ENCODE data around the gene NACC2. TPM values are rescaled to one million over a fixed set of nuclear protein-coding genes. Genes with fewer than 3 reads are reported as not detected.
A peak's percentile ranks its signal among the peaks of the same experiment; 100 is the strongest.

Gene NACC2
- total and polyA plus RNA-seq, 10 donors: 2.1 to 34.9 (median 23.7) TPM

DNA sequence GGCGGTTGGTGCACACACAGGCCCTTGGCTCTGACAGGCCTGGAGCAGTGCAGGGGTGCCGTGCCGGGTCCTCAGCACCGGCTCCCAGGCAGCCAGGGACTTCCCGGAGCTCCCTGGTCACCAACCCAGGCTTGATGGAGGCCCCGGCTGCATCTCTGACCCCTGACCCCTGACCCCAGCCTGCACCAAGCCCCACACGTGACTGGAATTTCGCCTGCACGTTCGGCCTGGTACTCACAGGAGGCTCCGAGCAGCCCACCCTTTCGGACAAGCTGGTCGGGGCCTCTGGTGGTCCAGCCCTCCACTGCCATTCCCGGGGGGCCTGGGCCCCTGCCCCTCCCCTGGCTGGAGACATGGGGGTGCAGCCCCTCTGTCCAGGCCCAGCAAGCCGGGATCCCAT lies 108.5 kb downstream of the NACC2 start:
- no peak for DNase-seq
- intact Hi-C loops (cut with DNase I; ENCODE audit: low total_unique reads): no loop called here
- TF ChIP-seq, protein P1, sequence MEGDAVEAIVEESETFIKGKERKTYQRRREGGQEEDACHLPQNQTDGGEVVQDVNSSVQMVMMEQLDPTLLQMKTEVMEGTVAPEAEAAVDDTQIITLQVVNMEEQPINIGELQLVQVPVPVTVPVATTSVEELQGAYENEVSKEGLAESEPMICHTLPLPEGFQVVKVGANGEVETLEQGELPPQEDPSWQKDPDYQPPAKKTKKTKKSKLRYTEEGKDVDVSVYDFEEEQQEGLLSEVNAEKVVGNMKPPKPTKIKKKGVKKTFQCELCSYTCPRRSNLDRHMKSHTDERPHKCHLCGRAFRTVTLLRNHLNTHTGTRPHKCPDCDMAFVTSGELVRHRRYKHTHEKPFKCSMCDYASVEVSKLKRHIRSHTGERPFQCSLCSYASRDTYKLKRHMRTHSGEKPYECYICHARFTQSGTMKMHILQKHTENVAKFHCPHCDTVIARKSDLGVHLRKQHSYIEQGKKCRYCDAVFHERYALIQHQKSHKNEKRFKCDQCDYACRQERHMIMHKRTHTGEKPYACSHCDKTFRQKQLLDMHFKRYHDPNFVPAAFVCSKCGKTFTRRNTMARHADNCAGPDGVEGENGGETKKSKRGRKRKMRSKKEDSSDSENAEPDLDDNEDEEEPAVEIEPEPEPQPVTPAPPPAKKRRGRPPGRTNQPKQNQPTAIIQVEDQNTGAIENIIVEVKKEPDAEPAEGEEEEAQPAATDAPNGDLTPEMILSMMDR (IDR thresholded peaks at IDR 0.05 in 8 of 11, conservative IDR thresholded peaks at IDR 0.05 in 3 of 11): no peak
- TF ChIP-seq POLR2A (IDR thresholded peaks at IDR 0.05) (no peak), POLR2AphosphoS5 (IDR thresholded peaks at IDR 0.05) (no peak)
- Histone ChIP-seq H3K27me3 (replicated peaks in 1 of 7) (peaks cover 0 to 56% (median 0%) of the 10 kb centered on the region in 7 donors), H3K4me3 (no peak overlapping the region), H3K9me3 (no peaks in the 10 kb centered on the region), H3K27ac (no peak overlapping the region), H3K36me3 (no peaks in the 10 kb centered on the region), H3K4me1 (peaks cover 13 to 48% (median 23%) of the 10 kb centered on the region in 6 donors)
- 53 to 92% (median 86%) methylated on average over 3 to 15 of the region's 15 CpGs for WGBS, 5 donors

DNA sequence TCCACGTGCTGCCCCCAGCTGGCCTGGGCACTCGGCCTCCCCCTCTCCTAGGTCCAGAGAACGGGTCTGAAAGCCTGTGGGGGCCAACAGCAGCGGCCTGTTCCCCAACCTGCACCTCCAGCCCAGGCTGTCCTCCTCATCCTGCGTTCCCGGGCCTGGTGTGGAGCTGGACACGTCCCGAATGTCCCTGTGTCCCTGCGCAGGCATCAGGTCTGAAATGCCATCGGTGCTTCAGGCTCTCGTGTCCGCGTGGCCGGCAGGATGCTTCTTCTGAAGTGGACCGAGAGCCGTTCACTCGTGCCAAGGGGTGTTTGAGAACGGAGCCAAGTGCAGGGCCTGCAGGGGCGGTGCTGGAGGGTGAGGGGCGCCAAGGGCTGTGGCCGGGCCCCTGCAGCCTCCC lies 109.2 kb downstream of the NACC2 start:
- Histone ChIP-seq H3K4me3 (no peak overlapping the region), H3K4me1 (peaks cover 8 to 41% (median 16%) of the 10 kb centered on the region in 6 donors), H3K9me3 (no peaks in the 10 kb centered on the region), H3K36me3 (no peaks in the 10 kb centered on the region), H3K27me3 (replicated peaks in 1 of 7) (peaks cover 0 to 60% (median 0%) of the 10 kb centered on the region in 7 donors), H3K27ac (no peak overlapping the region)
- WGBS, 5 donors: 78 to 91% (median 88%) methylated on average over 11 to 21 of the region's 21 CpGs
- TF ChIP-seq, protein P1 (IDR thresholded peaks at IDR 0.05 in 8 of 11, conservative IDR thresholded peaks at IDR 0.05 in 3 of 11): no peak
- TF ChIP-seq POLR2AphosphoS5 (IDR thresholded peaks at IDR 0.05) (no peak), POLR2A (IDR thresholded peaks at IDR 0.05) (no peak)
- intact Hi-C loops (cut with DNase I; ENCODE audit: low total_unique reads): no loop called here
- no peak for DNase-seq

DNA sequence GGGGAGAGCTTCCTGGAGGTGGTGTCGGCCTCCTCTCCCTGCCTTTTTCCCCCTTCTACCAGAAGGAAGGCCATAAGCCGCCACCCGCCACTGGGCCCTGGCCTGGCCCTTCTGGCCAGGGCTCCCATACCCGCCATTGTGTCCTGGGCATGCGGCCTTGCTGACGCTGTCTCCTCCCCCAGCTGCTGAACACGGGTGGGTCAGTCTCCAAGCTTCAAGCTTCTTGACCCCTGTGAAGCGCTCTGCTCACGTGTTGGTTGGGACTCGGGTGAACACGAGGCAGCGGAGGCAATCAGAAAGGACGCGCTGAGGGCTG lies 109.7 kb downstream of the NACC2 start:
- WGBS, 5 donors: 77 to 89% (median 85%) methylated on average over 12 to 14 of the region's 14 CpGs

DNA sequence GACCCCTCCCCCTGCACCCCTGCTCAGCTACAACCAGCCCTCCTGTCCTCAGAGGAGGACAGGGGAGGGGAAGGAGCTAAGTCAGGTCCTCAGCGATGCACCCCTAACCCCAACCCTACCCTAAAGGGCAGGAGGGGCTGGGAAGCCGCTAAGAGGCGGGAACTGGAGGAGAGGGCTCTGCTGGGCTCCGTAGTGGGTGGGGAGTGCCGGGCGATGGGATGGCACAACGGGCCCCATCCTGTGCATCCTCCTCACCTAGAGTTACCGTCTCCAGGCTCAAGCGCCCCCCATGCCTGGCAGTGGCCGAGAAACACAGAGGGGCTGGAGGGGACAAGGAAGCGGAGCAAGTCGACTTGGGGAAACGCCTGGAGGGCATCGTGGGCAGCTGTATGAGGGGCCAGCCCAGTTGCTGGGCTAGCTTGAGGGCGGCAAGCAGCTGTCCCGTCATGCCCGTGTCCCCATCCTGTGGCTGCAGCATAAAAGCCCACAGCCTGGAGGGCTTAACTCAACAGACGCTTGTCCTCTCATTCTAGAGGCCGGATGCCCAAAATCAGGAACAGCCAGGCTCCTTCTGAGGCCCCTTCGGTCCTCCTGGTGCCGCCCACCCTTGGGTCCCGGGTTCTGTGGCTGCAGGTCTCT lies 110.9 kb downstream of the NACC2 start:
- TF ChIP-seq, protein P1 (IDR thresholded peaks at IDR 0.05 in 8 of 11, conservative IDR thresholded peaks at IDR 0.05 in 3 of 11): no peak
- TF ChIP-seq POLR2A (IDR thresholded peaks at IDR 0.05) (no peak), POLR2AphosphoS5 (IDR thresholded peaks at IDR 0.05) (no peak)
- Histone ChIP-seq H3K27me3 (replicated peaks in 1 of 7) (peaks cover 0 to 64% (median 0%) of the 10 kb centered on the region in 7 donors), H3K4me3 (no peak overlapping the region), H3K4me1 (peaks cover 3 to 37% (median 9%) of the 10 kb centered on the region in 6 donors), H3K36me3 (no peaks in the 10 kb centered on the region), H3K9me3 (no peaks in the 10 kb centered on the region), H3K27ac (peak overlapping the region in 1 of 8 donors; percentile 9)
- DNase-seq: no peak
- intact Hi-C loops (cut with DNase I; ENCODE audit: low total_unique reads): no loop called here
- WGBS, 5 donors: 69 to 85% (median 80%) methylated on average over 15 to 22 of the region's 22 CpGs

More for the DNA sequence above, 109.7 kb downstream of the NACC2 start:
- intact Hi-C loops (cut with DNase I; ENCODE audit: low total_unique reads): no loop called here
- Histone ChIP-seq H3K27ac (no peak overlapping the region), H3K27me3 (replicated peaks in 1 of 7) (peaks cover 0 to 64% (median 0%) of the 10 kb centered on the region in 7 donors), H3K36me3 (no peaks in the 10 kb centered on the region), H3K9me3 (no peaks in the 10 kb centered on the region), H3K4me3 (no peak overlapping the region), H3K4me1 (peaks cover 7 to 37% (median 14%) of the 10 kb centered on the region in 6 donors)
- TF ChIP-seq, protein P1 (IDR thresholded peaks at IDR 0.05 in 8 of 11, conservative IDR thresholded peaks at IDR 0.05 in 3 of 11): no peak
- TF ChIP-seq POLR2A (IDR thresholded peaks at IDR 0.05) (no peak), POLR2AphosphoS5 (IDR thresholded peaks at IDR 0.05) (no peak)
- DNase-seq: no peak
